ENCODE results near the gene PTH.

Gene PTH

DNA sequence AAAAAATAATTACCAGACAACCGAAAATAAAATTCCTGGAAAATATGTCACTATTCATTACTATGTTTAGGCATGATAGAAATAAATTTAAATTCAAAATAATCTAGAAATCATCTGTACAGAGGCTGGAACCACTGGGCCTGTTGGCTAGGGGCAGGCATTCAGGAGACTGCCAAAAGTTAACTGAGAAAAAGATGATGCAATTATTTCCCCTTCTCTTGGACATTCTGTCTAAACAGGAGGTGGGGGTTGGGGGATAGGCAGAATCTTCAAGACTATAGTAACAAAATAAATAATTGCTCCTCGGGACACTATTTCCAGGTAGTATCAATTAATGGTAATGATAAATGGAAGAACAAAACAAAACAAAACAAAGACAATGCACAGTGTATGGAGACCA, 46.9 kb downstream of the PTH start:
- DNase-seq (ENCODE audit: low spot score), result no peak

DNA sequence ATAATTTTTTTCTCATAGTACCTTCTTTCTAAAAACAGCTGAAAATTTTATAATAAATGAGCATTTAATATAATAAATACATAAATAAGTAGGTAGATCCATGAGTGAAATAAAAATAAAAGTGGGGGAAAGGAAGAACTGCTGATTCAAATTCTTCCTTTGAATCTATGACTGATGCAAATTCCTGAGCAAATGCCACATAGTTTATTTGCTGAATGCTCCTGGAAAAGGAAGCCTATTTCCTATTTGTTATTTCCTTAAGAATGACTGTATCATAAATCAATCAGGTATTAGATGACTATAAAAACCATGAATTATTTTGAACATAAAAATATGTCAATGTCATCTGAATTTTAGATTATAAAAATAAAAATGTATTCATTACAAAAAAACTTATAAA, 49.4 kb downstream of the PTH start:
- DNase-seq (ENCODE audit: low spot score), result no peak

DNA sequence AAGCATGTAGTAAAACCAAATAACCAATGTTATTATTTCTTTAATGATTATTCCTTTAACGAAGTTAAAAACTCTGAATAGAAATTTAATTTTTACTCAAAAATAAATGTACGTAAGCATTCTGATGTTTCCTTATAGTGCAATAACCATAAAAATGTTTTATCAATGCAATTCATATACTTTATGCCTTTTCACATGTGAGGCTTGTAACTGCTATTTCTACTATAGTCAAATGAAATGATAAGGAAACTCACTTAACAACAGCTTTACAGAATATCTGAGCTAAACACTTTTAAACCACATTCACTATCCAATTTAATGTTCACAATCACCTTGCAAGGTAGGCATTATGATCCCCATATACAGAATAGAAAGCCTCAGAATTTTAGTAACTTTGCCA, 50.2 kb downstream of the PTH start:
- no peak for DNase-seq (ENCODE audit: low spot score)

Data from D341Med (cell line).